ENCODE data around the gene VIL1.

DNA sequence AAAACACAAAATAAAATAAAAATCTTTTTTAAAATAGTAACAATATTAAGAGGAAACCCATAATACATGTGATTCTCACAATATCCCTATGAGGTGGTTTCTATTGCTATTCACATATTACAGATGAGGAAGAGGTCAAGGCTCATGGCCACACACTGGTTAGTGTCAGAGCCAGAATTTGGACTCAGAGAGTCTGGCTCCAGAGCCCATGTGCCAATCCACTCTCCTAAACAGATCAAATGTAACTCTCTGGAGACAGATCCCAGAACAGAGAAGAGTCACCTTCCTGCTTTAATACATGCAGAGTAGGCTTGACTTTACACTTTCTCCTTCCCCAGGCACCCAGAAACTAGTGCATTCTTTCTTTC, 47.0 kb upstream of the VIL1 start:
- no peak for TF ChIP-seq CTCF (IDR thresholded peaks at IDR 0.05; ENCODE audit: insufficient read depth, low read length)
- no peak for TF ChIP-seq POLR2AphosphoS5 (IDR thresholded peaks at IDR 0.05; ENCODE audit: low read depth)
- no peak for TF ChIP-seq SPI1 (IDR thresholded peaks at IDR 0.05; ENCODE audit: borderline replicate concordance, low read depth)

All from HL-60 (cell line).